ENCODE data around the gene CAPN5. TPM values are rescaled to one million over a fixed set of nuclear protein-coding genes. Genes with fewer than 3 reads are reported as not detected.

The CAPN5 gene
- total RNA-seq, 1 donor from 2014 or later = 6.5 TPM

- TF ChIP-seq CTCF (IDR thresholded peaks at IDR 0.05) = no peak
- Histone ChIP-seq H3K27me3 (no peaks in the 10 kb centered on the region), H3K4me3 (no peak overlapping the region), H3K36me3 (no peaks in the 10 kb centered on the region), H3K4me1 (no peaks in the 10 kb centered on the region), H3K9me3 (no peaks in the 10 kb centered on the region), H3K27ac (no peak overlapping the region)
- DNase-seq (no peak), ATAC-seq (no peak)
- intact Hi-C loops (cut with DNase I) = no loop called here
Measured at GRCh38 chr11:77170107-77170506, 103.3 kb downstream of the CAPN5 start.

GRCh38 chr11:77171254-77171653, 104.5 kb downstream of the CAPN5 start:
- no peak overlapping the region for H3K4me3 ChIP-seq
- TF ChIP-seq CTCF (IDR thresholded peaks at IDR 0.05) = no peak
- no peaks in the 10 kb centered on the region for H3K9me3 ChIP-seq
- no peak overlapping the region for H3K27ac ChIP-seq
- intact Hi-C loops (cut with DNase I) = no loop called here
- no peak for ATAC-seq
- DNase-seq = no peak
- H3K4me1 ChIP-seq = no peaks in the 10 kb centered on the region
- H3K36me3 ChIP-seq = no peaks in the 10 kb centered on the region
- no peaks in the 10 kb centered on the region for H3K27me3 ChIP-seq

- DNase-seq = no peak
- no peaks in the 10 kb centered on the region for H3K4me1 ChIP-seq
- H3K27ac ChIP-seq = no peak overlapping the region
- ATAC-seq = no peak
- no peaks in the 10 kb centered on the region for H3K9me3 ChIP-seq
- no peak for TF ChIP-seq CTCF (IDR thresholded peaks at IDR 0.05)
- H3K27me3 ChIP-seq = no peaks in the 10 kb centered on the region
- no peak overlapping the region for H3K4me3 ChIP-seq
- intact Hi-C loops (cut with DNase I) = no loop called here
- no peaks in the 10 kb centered on the region for H3K36me3 ChIP-seq
Measured at GRCh38 chr11:77171885-77172665, 105.3 kb downstream of the CAPN5 start.

- DNase-seq = no peak
- Histone ChIP-seq H3K9me3 (no peaks in the 10 kb centered on the region), H3K36me3 (no peaks in the 10 kb centered on the region), H3K27ac (no peak overlapping the region), H3K4me3 (no peak overlapping the region), H3K27me3 (no peaks in the 10 kb centered on the region), H3K4me1 (no peaks in the 10 kb centered on the region)
- no peak for ATAC-seq
- intact Hi-C loops (cut with DNase I) = no loop called here
- no peak for TF ChIP-seq CTCF (IDR thresholded peaks at IDR 0.05)
Measured at GRCh38 chr11:77172666-77172982, 105.9 kb downstream of the CAPN5 start.

GRCh38 chr11:77173494-77173893, 106.7 kb downstream of the CAPN5 start:
- no peak for TF ChIP-seq CTCF (IDR thresholded peaks at IDR 0.05)
- ATAC-seq = no peak
- H3K27me3 ChIP-seq = no peaks in the 10 kb centered on the region
- H3K27ac ChIP-seq = no peak overlapping the region
- no peaks in the 10 kb centered on the region for H3K9me3 ChIP-seq
- H3K36me3 ChIP-seq = no peaks in the 10 kb centered on the region
- no peaks in the 10 kb centered on the region for H3K4me1 ChIP-seq
- no peak for DNase-seq
- no peak overlapping the region for H3K4me3 ChIP-seq
- intact Hi-C loops (cut with DNase I) = no loop called here

GRCh38 chr11:77174559-77174958, 107.8 kb downstream of the CAPN5 start:
- Histone ChIP-seq H3K27ac (no peak overlapping the region), H3K36me3 (no peaks in the 10 kb centered on the region), H3K4me1 (no peaks in the 10 kb centered on the region), H3K4me3 (no peak overlapping the region), H3K9me3 (no peaks in the 10 kb centered on the region), H3K27me3 (no peaks in the 10 kb centered on the region)
- TF ChIP-seq CTCF (IDR thresholded peaks at IDR 0.05) = no peak
- ATAC-seq = no peak
- intact Hi-C loops (cut with DNase I) = no loop called here
- DNase-seq = no peak
